HG02852 (cell line): ENCODE results near the gene PADI3.
"Not testable (repeated sequence)": the region's sequence is repeated elsewhere in the genome, so short reads cannot be mapped to it uniquely, and the experiment has no call there.

Experiments
- ATAC-seq: cut with Tn5 transposase; IDR thresholded peaks from one replicate; pipeline ENCODE4 v1.9.1; 2021; ENCODE audit warnings: mild to moderate bottlenecking, moderate library complexity; ENCODE audit not compliant: unreplicated experiment

Gene PADI3

DNA sequence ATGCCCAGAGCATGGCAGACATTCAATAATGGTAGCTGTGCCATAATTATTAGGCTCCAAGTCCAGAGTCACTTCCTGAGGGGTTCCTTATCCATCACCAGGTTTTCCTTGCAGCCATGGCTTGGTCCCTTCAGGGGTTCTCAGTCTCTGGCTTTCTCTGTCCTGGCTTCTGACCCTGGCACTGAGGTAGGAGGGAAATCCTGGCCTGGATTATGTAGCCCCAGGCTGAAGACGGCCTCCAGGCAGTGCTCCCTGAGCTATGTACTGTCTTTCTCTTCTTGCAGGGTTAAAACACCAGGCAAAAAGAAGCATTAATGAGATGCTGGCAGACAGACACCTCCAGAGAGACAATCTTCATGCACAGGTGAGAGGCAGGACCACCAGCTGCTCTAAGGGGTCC is 9.5 kb upstream of the PADI3 start:
- no peak for ATAC-seq

DNA sequence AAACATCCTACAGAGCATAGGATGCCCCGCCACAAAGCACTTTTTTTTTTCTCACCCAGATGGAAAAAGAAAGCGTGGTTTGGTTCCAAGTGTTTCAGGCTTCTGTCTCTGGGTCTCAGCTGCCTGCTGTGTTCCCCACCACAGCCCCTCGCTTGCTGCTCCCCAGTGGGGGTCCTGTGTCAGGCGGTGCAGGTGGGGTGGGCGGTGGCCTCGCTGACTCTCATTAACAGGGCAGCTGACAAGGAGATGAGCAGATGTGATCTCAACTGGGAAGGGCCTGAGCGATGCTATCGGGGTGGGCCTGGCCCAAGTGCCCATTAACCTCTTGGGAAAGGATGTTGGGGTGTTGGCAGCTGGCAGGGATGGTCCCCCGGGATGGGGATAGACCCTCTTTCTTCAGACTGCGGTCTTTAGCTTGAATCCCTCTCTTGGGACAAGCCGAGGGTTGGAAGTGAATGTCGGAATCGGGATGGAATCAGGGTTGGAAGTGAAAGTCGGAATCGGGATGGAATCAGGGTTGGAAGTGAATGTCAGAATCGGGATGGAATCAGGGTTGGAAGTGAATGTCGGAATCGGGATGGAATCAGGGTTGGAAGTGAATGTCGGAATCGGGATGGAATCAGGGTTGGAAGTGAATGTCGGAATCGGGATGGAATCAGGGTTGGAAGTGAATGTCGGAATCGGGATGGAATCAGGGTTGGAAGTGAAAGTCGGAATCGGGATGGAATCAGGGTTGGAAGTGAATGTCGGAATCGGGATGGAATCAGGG is 7.7 kb upstream of the PADI3 start:
- ATAC-seq: not testable (repeated sequence)

DNA sequence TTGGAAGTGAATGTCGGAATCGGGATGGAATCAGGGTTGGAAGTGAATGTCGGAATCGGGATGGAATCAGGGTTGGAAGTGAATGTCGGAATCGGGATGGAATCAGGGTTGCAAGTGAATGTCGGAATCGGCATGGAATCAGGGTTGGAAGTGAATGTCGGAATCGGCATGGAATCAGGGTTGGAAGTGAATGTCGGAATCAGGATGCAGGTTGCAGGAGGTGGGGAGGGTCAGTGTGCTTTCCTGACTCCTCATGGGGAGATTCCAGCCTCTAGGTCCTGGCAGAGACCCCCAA is 7.2 kb upstream of the PADI3 start:
- not testable (repeated sequence) for ATAC-seq

DNA sequence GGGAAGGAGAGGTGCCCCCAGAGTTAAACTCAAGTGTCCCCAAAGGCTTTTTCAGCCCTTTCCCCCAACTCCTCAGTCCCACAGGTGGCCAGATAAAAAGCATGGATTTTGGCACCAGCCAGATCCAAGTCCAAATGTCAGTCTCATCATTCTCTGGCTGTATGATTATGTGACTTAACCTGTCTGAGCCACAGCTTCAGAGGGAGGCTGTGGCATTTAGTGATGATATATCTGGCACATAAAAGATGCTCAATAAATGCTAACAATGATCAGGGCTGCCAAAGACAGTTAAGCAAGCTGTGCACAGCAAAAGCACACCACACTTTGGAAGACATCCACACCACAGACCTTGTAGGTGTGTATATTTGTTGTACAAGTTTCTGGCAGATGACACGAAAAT is 5.6 kb upstream of the PADI3 start:
- ATAC-seq: no peak

DNA sequence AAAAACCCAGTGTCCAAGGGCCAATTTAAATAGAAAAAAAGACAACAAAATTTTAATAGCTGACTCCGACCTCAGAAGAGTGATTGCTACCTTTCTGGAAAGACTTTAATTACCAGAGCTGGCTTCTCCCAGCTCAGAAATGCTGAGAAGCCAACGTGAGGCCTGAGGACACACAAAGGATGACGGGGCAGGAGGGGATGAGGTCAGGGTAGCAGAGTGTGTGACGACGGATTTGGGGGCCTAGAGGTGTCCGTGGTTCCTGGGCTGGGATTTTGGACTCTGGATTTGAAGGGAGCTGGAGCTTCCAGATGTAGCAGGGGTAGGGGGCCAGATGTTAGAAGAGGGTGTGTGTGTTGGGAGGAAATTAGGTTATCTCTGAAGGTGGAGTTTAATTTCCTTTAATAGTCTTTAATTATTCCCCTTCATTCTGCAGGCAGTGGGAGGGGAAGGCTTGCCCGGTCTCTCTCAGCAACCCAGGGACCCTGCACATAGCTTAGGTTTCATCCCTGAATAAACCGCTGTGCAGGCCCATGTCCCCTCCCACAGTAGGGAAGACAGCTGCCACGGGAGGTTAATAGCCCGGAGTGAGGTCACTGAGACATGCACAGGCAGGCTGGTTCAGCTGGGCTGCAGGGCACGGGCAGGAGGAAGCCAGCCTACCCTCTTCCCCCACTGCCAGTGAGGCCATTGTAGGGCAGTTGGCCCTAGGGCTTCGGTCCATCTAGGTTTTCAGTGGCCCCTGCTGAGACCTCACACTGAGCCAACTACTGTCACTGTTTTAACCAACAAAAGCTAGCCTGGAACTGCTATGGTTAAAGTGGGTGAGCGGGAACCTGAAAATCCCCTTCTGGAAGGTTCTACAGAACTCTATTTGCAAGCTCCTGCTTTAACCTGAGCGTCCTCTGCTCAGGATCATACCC is 3.8 kb upstream of the PADI3 start:
- ATAC-seq: no peak

DNA sequence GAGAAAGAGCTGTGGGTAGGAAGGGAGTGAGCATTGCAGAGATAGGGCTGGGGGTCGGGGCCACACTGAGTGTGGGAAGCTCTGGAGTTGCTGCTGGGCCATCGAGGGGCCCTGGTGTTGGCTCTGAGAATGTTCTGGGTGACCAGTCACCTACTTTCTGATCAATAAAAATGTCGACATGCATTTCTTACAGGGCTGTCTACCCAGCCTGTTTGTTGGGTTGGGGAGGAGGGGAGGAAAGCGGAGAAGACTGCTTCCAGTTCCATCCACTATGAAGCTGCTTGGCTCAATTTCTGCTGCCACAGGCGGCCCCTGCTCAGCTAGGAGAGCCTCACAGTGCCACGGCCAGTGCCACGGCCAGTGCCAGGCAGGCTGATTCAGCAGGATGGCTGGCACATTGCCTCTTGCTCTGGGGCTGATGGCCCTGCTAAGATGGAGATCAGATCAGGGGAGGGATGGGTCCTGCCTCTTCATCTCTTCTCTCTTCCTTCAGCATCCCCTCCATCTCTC is 3.0 kb upstream of the PADI3 start:
- no peak for ATAC-seq

DNA sequence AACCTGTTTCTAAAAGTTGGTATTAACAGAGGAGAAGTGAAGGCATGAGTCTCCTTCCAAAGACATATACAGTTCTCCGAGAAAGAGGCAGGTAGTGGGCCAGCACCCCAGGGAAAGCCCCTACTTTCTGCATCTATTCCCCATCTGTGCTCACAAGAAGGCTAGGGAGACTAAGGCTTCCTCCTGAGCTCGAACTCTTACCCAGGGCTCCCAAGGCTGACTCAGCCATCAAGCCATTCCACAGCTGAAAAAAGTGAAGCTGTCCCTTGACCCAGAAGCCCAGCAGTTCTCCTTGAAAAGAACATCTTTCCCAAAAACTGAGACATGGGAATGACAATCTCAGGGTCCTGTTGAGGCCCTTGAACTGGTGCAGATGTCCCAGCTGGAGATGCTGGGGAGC is 1.9 kb upstream of the PADI3 start:
- ATAC-seq: no peak

DNA sequence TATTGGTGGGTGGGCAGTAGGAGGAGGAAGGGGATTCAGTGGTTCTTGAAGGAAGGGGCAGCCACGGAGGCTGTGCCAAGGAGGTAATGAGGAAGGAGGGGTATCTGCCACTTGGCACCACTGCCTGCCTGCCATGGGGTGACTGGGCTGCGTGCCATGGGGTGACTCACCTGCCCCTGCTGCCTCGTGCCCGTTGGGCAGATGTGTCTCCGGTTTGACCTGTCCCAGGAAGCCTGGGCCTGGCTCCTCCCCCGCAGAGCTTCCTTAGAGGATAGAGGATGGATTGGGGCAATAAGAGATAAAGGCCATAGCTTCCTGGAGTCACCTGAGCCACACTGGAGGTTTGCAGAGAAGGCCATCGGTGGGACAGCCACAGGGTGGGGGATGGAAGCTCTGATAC is 1.7 kb downstream of the PADI3 start:
- ATAC-seq: no peak

DNA sequence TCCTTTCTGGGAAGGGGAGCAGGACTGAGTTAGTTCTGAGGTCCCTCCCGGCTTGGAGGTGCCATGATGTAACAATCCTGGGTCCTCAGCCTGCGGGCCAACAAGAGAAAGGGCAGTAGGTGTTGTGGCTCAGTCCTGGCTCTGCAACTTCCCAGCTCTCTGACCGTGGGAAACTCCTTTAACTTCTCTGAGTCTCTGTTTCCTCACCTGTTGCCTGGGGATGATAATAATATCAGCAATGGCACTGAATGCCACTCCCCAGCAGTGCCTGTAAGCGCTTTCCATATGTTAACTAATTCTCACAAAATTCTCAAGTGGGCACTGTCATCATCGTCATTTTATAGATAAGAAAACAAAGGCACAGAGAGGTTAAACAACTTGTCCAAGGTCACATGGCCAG is 2.3 kb downstream of the PADI3 start:
- no peak for ATAC-seq

DNA sequence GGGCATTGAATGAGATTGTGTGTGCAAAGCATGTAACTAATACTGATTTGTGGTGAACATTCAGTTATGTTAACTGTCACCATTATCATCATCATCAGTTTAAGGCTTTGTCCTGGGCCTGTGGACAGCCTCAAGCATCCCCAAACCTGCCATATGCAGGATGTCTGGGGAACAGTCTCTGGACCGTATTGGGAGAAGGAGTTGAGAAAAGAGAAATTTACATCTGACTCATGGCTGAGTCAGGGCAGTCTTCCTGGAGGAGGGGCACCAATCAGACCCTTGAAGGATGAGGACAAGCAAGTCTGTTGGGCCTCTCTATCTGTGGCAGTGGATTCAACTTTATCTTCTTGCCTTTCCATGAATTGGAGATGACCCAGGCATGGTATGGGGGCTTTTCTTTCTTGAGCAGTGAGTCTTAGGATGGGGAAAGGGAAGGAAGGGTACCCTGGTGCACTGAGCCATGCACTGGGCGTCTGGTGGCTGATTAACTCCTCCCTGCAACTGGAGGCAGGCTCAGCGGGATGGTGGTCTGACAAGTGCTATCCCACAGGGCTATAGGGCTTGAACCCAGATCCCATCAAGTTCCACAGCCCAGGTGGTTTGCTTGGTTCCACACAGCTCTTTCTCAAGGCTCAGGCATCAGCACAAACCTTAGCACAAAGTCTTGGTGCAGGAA is 2.9 kb downstream of the PADI3 start:
- ATAC-seq: no peak

DNA sequence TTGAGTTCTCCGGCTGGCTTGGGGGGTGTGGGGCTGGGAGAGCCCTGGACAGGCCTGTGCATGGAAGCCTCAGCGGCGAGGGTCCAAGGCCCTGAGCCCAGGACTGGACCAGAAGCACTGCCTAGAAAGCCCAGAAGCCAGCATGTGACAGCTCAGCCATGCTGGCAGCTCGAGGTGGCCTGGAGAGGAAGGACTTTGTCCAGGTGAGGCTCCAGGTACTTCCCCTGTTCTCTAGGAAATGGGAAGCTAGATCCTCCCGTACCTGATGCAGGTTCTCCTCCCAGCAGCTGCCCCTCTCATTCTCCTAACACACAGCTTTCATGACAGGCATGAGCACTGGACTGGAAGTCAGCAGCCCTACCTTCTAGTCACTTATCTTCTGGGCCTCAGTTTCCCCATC is 6.4 kb downstream of the PADI3 start:
- ATAC-seq: no peak

DNA sequence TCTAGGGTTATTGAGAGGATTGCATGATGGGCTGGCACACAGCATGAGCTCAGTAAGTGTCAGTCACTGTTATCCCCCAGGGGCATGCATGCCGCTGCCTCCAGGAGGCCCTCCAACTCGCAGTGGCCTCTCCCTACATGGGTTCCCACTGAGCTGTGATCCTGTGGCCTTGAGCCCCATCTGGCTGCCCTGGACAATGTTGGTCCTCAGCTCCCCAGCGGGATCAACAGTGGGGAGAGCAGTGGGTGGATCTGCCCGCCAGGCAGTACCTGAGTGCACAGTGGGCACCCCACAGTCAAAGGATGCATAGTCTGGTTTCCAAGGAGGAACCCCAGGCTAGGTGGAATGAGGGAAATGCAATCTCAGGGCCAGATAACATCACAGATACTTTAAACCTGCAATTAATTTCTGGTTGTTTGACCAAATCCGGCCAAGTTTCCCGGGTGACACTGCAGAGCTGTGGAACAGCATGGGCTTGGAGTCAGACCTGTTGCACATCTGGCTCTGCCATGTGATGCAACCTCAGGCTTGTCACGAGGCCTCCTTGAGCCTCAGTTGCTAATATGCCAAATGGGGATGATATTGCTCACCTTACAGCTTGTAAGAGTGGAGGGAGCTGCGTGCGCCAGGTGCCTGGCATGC is 9.3 kb downstream of the PADI3 start:
- ATAC-seq: no peak

DNA sequence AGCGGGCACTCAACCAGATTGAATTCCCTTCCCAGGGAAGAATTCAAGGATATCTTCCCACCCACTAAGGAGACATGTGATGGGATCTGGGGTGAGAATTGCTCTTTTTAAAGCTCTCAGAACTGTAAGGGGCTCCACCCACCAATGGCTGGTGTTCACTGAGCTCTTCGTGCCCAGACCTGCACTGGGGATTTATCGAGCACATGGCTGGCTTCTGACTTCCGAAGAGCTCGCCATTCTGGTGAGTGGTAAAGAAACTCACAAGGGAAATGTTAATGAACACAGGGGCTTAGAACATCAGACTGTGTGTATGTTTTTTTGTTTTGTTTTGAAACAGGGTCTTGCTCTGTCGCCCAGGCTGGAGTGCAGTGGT is 9.8 kb downstream of the PADI3 start:
- no peak for ATAC-seq

DNA sequence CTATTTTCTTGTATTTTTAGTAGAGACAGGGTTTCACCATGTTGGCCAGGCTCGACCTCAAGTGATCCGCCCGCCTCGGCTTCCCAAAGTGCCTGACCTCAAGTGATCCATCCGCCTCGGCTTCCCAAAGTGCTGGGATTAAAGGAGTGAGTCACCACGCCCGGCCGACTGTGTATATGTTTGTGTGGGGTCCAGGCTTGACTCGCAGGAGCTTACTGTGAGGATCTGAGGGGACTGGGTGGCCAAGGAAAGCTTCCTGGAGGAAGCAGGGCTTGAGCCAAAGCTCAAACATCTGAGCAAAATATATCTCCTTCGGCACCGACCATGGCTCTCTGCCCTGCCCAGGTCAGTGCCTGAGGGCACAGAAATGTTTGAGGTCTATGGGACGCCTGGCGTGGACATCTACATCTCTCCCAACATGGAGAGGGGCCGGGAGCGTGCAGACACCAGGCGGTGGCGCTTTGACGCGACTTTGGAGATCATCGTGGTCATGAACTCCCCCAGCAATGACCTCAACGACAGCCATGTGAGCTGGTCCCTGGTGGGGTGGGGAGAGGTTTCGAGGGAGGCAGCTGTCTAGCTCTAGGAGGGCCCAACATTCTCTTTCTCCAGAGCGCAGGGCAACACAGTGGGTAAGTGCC is 10.5 kb downstream of the PADI3 start:
- no peak for ATAC-seq

DNA sequence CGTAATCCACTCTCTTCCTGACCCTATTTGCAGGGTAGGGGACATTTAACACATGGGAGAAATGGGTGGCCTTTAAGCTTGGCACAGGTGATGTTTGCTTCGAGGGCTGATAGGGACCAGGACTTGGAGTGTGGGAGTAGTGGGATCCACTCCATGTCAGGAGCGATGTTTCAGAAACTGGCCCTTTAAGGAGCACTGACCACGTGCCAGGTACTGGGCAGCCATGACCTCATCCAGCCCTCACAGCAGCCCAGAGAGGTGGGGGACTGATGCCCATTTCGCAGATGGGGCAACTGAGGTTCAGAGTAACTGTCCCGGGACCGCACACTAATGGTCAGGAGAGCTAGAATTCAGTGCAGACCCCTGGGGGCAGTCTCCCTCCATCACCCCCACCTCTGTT is 11.4 kb downstream of the PADI3 start:
- ATAC-seq: no peak

DNA sequence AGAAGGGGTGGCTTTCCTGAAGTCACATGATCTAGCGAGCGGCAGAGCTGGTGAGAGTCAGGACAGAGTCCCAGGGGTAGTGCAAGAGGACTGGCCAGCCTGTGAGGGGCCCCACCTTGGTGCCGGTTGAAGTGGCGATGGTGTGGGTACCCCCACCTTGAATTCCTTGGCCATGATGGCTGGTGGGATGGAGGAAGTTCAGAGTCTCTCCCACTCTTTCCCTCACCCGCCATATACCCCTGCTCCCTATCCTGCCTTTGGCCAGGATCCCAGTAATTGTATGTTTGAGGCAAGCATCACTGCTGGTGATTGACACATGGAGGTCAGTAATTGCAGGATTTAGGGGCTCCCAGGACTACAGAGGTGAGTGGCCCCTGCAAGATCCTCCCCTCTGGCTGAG is 11.8 kb downstream of the PADI3 start:
- no peak for ATAC-seq

DNA sequence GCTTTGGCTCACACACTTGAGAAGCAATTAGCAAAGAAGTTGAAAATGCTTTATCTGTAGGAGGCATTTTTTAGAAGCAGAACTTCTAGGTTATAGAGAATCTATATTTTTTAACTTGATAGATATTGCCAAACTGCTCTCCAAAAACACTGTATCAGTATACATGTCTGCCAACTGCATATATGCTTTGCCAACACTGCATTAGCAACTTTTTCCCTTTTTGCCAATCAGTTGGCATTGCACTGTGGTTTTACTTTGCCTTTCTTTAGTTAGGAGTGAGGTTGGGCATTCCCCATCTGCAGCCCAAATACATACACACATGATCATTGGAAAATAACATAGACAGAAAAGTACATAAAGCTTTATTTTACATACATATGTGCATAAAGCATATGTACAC is 15.0 kb downstream of the PADI3 start:
- no peak for ATAC-seq

DNA sequence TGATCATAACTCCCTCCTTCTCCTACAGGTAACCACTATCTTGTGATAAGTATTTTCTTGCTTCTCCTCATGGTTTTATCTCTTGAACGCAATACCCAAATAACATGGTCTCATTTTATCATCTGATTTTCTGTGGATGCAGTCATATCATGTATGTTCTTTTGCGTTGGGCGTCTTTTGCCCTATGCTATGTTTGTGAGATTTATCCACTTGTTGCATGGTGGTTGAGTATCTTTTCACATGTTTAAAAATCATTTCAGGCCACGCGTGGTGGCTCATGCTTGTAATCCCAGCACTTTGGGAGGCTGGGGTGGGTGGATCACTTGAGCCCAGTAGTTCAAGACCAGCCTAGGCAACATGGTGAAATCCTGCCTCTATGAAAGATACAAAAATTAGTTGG is 15.6 kb downstream of the PADI3 start:
- ATAC-seq: no peak

DNA sequence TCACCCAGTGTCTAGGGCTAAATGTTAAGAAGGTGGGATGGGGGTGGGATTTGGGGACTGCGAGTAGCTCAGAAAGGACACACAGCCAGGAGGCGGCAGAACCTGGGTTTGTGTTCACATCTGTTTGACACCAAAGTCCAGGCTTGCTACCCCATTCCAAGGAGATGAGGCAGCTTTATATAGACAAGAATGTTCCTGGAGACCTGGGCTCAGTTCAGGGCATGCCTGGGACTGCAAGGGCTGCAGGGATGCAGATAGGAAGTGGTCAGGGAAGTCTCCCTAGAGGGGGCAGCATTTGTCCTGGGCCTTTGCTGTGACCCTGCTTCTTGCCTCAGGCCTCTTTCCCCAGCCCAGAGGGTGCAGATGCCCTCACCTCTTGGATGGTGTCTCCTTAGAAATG is 16.3 kb downstream of the PADI3 start:
- no peak for ATAC-seq

DNA sequence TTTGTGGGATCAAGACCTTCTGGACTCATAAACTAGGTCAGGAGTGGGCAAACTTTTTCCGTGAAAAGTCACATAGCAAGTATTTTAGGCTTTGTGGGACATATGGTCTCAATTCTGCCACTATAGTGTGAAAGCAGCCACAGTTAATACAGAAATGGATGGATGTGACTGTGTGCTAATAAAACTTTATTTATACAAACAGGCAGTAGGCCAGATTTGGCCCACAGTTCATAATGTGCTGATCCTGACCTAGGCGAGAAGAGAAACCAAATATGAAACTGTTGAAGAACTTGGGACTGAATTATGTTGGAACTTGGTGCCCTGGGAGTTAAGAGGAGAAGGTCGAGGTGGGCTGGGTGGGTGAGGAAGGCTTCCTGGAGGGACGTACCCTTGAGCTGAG is 17.1 kb downstream of the PADI3 start:
- ATAC-seq: no peak
